ENCODE results near the gene GIPC1. TPM values are rescaled to one million over a fixed set of nuclear protein-coding genes. Genes with fewer than 3 reads are reported as not detected.
"Not testable (repeated sequence)": the region's sequence is repeated elsewhere in the genome, so short reads cannot be mapped to it uniquely, and the experiment has no call there.

GIPC1 gene, protein sequence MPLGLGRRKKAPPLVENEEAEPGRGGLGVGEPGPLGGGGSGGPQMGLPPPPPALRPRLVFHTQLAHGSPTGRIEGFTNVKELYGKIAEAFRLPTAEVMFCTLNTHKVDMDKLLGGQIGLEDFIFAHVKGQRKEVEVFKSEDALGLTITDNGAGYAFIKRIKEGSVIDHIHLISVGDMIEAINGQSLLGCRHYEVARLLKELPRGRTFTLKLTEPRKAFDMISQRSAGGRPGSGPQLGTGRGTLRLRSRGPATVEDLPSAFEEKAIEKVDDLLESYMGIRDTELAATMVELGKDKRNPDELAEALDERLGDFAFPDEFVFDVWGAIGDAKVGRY
- total RNA-seq = 109 and 126 TPM in 2 replicates

DNA sequence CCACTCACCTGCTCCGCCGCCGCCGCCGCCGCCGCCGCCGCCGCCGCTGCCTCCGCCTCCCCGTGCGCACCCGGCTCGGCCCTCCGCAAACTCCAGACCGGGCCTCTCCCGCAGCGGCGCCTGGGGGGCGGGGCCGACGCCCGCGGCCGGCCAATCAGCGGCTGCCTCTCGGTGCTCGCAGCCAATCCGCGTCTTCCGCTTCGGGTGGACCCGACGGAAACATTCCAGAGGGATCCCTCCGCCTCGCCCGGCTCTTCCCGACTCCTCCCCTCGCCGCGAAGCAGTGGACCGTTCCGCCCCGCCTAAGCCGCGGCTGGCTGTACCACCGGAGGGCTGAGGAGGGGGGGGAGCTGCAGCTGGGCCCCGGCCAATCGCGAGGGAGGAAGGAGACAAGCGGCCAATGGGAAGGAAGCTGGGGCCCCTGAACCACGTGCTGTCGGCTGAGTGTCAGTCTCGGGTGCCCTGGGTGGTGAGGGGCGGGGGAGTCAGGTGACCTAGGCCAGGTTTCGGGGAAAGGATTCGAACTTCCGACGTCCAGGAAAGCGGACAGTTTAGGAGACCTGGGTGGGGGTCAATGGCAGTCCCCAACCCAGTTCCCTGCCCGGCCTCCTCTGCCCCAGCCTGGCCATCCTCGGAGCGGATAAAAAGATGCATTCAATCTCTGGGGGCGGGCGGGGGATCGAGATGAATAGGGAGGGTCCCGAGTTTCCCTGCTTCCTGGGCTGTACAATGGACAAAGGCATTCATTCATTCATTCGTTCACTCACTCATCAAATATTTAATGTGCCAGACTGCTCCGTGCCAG, at the start of gene GIPC1:
TSS of gene GIPC1 (minus strand) at position 99 of the 805 bp plus-strand sequence. CDS start 13,151 bp downstream, outside the sequence.
- peak; percentile 98 to 99 for DNase-seq (ENCODE audit: low read depth in 2 of 2)

DNA sequence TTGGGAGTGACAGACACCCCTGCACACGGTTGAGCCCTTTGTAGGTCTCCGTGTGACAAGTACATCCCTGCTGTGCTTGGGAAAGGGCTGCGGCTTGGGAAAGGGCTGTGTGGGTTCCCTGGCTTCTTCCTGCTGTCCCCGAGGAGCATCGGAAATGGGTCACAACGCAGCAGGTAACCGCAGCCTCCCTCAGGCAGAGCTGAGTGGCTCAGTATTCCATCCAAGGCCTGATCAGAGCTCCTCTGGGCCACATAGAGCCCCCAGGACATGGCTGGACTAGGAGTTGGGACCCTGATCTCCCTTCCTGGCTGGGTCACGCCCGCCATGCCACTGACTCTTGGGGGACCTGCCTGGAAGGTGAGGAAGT, 49.8 kb upstream of the GIPC1 start:
- DNase-seq (ENCODE audit: low read depth in 2 of 2) = no peak

DNA sequence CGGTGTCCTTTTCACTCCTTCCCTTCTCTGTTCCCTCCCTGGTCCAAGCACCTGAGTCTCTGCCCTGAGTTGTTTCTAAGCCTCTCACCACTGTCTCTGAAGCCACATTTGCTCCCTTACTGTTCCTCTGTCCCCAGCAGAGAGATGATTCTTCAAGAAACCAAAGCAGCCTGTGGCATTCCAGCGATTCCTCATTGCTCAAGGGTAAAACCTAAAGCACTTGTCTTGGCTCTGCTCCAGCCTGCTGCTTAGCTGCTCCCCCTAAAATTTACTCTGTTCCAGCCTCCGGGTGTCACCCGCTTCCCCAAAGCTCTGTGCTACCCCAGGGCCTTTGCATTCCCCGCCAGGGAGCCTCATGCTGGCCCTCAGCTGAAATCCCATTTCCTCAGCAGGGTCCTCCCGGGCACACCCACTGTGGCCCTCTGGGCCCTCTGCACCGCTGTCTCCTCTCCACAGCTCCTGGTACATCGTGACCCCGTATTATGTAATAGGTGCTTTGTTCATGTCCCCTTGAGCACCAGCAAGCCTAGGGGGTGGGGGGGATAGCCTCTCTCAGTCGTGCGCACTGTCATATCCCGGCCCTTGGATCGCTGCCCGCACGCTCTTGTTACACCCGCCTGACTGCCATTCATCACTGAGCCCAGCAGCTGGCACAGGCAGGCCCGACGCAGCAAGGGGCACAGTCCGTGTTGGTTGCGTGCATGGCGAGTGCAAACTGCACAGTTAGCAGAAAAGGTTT, 49.2 kb upstream of the GIPC1 start:
- no peak for DNase-seq (ENCODE audit: low read depth in 2 of 2)

DNA sequence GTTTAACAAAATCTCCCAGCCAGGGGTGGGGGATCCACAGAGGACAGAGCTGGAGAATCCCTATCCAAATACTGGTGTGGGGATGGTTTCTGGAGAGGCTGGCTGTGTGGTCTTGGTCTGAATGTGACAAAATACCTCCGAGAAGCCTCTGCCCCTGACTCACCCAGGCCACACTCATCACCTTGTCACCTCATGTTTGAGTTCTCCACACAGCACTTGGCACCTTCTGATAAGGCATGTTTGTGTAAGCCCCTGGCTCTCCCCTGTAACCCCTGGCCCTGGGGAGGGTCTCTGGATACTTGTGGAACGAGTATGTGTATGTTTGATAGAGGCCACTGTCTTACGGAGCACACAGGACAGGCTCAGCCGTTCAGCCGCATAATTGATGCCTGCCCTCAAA, 48.1 kb upstream of the GIPC1 start:
- DNase-seq (ENCODE audit: low read depth in 2 of 2) = no peak

DNA sequence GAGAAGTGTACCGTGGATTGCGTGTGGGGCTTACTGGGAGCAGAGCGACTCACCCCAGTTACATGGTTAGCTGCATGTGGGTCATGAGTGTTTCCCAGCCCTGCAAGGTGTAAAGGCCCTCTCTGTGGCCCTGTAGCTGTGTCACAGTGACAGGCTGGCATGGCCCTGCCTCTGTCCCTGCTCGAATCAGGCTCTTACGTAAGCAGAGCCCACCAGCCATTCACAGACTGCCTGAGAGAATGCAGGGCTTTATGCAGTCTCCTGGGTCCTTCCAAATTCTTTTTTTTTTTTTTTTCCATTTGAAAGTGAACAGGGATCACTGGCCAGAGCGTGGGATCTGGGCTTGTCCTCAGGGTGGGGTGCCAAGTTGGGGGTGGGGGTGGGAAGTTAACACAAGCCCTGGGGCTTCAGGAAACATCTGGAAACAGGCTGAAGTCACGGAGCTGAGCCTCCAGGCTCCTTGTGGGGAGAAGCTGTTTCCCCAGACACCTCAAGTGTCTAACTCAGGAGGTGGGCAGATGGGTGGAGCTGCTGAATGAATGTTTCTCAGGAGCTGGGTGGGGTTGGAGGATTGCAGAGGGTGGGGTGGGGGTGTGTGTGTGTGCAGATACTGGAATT, 46.9 kb upstream of the GIPC1 start:
- no peak for DNase-seq (ENCODE audit: low read depth in 2 of 2)

DNA sequence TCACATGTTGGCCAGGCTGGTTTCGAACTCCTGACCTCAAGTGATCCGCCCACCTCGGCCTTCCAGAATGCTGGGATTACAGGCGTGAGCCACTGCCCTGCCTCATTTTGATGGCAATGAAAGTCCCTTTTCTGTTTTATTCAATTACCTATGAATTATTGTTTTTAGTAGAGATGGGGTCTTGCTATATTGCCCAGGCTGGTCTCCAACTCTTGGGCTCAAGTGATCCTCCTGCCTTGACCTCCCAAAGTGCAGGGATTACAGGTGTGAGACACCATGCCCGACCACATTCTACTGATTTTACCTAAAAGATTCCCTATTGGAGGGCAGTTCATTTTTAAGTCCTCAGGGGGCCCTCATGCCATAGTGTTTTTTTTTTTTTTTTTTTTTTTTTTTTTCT, 46.1 kb upstream of the GIPC1 start:
- DNase-seq (ENCODE audit: low read depth in 2 of 2) = not testable (repeated sequence)

DNA sequence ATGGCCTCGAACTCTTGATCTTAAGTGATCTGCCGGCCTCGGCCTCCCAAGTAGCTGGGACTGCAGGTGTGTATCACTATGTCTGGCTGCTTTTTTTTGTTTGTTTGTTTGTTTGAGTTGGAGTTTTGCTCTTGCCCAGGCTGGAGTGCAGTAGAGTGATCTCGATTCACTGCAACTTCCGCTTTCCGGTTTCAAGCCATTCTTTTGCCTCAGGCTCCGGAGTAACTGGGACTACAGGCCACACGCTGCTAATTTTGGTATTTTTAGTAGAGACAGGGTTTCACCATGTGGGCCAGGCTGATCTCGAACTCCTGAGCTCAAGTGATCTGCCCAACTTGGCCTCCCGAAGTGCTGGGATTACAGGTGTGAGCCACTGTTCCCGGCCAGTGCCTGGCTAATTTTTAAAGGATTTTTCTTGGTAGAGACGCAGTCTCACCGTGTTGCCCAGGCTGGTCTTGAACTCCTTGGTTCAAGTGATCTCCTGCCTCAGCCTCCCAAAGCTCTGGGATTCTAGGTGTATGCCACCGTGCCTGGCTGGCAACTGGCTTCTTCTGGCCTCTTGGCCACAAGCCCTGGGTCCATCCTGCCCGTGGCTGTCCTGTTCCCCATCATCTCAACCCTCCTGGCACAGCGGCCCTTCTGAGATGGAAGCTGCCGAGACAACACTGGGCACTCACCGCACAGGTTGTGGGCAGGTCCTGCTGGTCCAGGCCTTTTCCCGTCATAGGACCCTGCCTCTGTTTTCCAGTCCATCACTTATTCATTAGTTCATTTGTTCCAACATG, 45.0 kb upstream of the GIPC1 start:
- DNase-seq (ENCODE audit: low read depth in 2 of 2) = no peak

DNA sequence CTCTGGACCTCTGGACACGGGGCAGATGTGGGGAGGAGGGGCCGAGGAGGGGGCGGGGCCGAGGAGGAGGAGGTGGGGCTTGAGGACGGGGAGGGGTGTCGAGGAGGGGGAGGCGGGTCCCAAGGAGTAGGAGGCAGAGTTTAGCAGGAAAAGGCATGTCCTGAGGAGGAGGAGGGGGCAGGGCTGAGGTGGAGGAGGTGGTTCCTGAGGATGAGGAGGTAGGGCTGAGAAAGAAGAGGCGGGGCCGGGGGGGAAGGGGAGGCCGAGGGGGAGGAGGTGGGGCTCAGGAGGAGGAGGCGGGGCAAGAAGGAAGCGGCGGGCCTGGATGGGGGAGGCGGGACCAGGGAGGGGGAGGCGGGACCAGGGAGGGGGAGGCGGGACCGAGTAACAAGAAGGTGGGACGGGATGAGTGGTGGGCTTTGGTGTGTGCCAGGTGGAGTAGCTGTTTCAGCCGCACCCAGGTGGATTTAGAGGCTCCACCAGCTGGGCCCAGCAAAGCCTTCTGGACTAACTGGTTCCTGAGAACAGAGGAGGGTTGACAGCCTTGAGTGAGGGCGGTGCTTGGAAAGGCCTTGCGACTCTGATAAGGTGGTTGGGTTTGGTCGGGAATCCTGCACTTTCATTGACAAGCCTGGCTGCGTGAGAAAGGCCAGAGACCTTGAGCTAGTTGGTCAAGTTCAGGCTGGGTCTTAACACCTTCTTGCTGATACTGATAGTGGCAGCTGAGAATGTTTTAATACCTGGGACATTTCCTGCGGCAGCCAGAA, 41.2 kb upstream of the GIPC1 start:
- peak in 1 of 2 donors; percentile 77 for DNase-seq (ENCODE audit: low read depth in 2 of 2)

DNA sequence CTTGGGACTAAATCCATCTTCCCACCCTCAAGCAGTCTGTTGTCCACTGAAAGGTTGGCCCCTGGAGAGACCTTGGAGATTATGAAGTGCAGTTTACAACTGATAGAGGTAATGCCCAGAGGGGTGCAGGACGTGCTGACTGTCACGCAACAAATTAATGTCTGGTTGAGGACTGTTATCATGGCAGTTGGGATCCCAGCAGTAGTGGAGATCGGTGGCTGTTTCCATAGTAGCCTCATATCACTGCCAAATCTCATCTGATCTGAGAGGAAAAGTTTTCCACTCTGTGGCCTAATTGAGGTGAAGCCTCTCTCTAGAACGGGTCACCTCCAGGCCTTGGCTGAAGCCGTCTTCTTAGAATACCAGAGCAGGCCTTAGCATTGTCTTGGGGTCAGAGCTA, 37.5 kb upstream of the GIPC1 start:
- DNase-seq (ENCODE audit: low read depth in 2 of 2) = no peak

DNA sequence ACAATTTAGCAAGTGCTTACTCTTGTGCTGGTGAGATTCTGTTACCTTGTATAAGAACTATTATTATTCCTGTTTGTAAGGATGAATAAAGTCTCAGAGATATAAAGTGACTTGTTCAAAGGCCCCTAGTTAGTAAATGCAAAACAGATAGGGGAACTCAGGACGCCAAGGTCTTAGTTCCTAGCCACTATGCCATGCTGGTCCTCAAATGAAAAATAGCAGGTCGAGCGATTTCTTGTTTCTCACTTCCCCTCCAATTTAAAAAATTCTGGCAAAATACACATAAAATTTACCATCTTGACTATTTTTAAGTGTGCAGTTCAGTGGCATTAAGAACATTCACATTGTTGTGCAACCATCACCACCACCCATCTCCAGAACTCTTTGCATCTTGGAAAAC, 34.6 kb upstream of the GIPC1 start:
- no peak for DNase-seq (ENCODE audit: low read depth in 2 of 2)

DNA sequence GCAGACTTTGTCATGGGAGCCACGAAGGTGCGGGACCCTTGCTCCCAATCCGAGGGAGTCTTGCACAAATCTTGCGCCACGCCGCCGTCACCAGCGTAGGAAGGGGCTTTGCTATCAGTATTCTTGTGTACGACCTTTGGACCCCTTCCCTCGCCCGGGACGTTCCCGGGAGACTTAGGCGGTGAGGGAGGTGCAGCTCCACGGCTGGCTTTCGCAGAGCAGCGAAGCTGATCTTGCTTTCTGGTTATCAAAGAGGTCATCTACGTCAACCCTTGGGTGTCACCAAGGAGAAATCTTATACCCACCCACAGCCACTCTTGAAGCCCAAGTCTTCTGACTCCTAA, 34.0 kb upstream of the GIPC1 start:
- DNase-seq (ENCODE audit: low read depth in 2 of 2) = no peak

DNA sequence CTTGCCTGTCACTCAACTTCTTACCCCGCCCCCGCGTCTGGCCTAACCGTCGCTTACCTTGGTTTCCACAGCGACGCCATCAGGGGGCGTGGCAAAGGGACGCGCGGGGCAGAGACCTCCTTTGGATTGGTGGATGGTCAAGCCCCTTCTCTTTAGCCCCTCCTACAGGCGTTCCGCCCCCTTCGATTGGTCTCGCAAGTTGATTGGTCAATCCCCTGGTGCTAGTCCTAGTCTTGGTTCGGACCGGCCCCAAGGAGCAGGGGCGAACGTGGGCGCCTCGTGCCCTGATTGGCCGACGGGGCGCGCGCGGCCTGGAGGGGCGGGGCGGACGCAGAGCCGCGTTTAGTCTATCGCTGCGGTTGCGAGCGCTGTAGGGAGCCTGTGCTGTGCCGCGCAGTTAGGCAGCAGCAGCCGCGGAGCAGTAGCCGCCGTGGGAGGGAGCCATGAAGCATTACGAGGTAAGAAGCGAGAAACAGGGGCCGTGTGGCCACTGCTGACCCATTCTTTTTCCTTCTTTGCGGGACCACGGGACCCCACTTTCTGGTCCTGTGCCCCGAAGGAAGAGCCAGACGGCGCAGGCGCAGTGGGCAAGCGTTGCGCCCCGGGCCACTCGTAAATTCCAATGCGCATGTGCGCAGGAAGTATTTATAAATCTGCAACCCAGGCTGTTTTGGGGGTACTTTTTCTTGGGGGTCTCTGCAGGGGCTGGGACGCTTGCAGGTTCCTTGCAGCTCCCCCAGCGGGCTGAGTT, 33.5 kb upstream of the GIPC1 start, which contains the start of gene TECR:
TSS of gene TECR (plus strand) at position 341 of the 751 bp plus-strand sequence. CDS start at position 444, 103 bp downstream.
- DNase-seq (ENCODE audit: low read depth in 2 of 2) = peak; percentile 100

DNA sequence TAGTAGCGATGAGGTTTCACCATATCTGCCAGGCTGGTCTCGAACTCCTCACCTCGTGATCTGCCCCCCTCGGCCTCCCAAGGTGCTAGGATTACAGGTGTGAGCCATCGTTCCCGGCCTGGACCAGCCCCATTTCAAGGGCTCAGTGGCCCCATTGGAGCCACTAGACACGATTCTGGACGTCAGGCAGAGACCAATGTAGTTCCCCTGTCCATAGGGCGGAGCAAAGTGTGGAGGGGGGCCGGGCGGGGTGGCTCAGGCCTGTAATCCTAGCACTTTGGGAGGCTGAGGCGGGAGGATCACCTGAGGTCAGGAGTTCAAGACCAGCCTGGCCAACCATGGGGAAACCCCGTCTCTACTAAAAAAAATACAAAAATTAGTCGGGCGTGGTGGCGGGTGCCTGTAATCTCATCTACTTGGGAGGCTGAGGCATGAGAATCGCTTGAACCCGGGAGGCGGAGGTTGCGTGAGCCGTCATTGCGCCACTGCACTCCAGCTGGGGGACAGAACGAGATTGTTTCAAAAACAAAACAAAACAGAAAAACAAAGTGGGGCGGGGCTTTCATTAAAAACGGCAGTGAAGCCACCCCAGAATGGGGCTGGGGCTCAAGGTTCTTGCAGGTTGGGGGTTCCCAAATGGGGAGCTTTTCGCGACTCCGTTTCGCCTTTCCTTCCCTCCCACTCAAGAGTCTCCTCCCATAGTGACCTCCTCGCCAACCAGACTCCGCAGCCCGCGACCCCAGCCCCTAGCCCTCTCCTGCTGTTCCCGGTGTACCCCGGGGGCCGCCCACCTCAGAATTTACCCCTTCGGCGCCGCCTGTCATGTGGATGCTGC, 32.7 kb upstream of the GIPC1 start:
- no peak for DNase-seq (ENCODE audit: low read depth in 2 of 2)

DNA sequence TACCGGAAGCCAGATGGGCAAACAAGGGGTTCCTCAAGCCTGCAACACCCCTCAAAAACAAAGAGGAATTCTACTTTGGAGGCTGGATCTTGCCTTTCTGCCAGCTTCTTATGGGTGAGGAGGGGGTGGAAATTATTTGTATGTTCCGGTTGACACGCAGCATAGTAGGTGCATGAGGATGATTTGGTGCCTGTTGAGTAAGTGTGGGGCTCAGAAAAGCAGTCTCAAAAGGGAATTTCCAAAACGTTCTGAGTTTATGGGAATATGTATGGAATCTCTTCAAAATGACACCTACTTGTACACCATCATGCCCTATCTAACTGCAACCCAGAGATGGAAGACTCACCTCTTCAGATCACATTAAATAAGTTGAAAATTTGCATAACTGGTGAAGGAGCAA, 30.5 kb upstream of the GIPC1 start:
- no peak for DNase-seq (ENCODE audit: low read depth in 2 of 2)

DNA sequence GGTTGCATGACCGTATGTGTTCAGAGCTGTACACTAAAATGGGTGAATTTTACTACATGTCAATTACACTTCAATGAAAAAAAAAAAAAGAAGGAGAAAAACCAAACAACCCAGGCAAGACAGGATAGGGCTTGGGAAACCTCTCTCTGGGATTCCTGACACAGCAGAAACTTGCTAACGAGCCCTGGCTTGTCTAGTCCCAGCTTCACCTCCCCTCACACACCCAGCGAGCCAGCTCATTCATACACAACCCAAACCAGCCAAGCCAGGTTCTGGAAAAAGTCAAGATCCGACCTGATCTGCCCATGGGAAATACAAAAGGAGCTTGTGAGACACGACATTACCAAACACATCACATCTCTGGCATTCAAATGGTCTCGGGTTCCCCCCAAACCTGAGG, 29.8 kb upstream of the GIPC1 start:
- DNase-seq (ENCODE audit: low read depth in 2 of 2) = no peak

DNA sequence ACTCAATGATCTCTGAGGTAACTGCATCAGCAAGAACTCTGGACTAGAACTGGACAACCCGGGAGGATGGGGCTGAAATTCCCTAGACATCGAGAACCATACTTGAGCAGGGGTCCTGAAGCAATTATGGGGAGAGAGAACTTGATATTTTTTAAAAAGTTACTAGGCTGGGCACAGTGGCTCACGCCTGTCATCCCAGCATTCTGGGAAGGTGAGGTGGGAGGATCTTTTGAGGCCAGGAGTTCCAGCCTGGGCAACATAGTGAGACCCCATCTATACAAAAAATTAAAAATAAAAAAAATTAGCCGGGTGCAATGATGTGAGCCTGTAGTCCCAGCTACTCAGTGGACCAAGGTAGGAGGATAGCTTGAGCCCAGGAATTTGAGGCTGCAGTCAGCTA, 24.6 kb upstream of the GIPC1 start:
- no peak for DNase-seq (ENCODE audit: low read depth in 2 of 2)

DNA sequence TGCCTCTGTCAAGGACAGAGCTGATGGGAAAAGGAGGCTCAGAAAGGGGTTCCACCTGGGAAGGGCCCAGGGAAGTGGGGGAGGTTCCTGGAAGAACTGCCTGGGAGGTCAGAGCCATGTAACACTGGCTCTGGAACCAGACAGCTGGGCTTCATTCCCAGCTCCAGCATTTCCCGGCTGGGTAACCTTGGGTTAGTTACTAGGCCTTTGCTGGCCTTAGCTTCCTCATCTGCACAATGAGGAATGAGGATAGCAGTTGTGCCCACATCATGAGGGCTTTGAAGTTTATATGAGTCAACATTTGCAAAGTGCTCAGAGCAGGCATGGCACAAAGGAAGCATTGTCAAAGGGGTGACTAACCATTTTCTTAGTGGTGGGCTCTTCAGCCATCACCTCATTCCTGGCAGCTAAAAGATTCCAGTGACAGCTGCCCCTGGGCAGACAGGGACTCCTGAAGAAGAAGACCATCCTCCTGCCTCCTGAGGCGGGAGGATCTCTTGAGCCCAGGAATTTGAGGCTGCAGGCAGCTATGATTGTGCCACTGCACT, 24.0 kb upstream of the GIPC1 start:
- peak; percentile 75 to 82 for DNase-seq (ENCODE audit: low read depth in 2 of 2)

DNA sequence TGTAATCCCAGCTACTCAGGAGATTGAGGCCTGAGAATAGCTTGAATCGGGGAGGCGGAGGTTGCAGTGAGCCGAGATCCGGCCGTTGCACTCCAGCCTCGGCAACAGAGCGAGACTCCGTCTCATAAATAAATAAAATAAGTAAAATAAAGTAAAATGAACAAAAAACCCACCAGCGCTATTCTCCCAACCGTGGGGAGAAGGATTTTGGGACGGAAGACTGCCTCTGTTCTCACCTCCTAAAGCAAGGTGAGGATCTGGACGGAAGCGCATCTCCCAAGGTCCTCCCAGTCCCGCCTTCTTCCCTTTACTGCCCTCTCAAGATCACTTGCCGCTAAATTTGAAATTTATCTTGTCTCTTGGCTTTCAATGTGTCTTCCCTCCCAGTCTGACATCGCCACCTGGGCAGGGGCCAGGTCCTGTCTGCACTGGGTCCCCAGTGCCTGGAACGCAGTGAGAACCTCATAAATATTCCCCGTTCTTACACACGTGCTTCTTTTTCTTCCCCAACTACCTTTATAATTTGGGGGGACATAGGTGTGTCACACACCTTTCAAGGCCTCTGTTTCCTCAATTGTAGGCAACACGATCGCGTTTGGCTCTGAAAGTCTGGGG, 23.4 kb upstream of the GIPC1 start:
- DNase-seq (ENCODE audit: low read depth in 2 of 2) = no peak
